ENCODE measurements around the gene AGBL1.
"Not testable (repeated sequence)": the region's sequence is repeated elsewhere in the genome, so short reads cannot be mapped to it uniquely, and the experiment has no call there.

Gene AGBL1

DNA sequence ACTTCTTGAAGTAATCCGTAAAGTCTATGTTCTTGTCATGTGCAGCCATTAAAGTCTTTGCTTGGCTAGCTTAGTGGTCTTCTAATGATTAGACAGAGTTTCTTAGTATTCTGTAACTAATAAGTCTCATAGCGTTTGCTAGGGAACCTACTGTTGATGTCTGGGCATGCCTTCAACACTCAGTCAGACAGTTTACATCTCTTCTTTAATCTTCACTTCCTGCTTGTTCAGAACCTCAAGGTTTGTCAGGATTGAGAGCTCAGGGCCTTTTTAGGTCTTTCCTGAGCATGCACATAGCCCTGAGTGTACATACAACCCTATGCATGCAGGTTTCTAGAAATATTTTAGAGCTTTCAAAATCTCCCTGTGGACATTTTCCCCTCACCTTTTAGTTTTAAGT is 426.3 kb downstream of the AGBL1 start:
- no peak for DNase-seq (ENCODE audit: low read depth, low spot score)

- DNase-seq (ENCODE audit: low read depth, low spot score), result no peak
These were observed 426.7 kb downstream of the AGBL1 start for GRCh38 chr15:86506401-86506800.

DNA sequence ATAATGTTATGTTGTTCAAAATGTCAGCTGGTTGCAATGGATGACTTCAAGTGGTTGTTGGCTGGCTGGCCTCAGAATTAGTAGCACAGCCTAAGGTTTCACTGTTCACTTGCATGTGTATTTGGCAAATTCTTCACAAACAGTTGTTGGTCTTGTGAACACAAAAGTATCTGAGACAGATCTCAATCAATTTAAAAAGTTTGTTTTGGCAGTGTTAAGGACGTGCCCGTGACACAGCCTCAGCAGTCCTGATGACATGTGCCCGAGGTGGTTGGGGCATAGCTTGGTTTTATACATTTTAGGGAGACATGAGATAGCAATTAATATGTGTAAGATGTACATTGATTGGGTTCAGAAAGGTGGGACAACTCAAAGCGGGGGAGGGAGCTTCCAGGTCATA is 436.0 kb downstream of the AGBL1 start:
- no peak for DNase-seq (ENCODE audit: low read depth, low spot score)

DNA sequence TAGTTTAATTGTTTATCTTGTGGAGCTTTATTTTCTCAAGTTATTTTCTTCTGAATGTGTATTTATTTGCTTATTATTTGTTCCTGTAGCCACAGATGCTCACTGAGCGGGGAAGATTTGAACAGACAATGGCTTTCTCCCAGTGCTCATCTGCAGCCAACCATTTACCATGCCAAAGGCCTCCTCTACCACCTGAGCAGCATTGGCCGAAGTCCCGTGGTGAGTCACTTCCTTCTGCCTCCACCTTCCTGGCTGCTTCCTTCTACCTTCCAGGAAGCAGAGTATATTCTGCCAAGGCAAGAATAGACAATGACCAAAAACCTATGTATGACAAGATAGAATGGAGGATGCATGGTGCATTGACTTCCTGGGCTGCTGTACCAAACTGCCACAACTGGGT is 443.1 kb downstream of the AGBL1 start:
- no peak for DNase-seq (ENCODE audit: low read depth, low spot score)

DNA sequence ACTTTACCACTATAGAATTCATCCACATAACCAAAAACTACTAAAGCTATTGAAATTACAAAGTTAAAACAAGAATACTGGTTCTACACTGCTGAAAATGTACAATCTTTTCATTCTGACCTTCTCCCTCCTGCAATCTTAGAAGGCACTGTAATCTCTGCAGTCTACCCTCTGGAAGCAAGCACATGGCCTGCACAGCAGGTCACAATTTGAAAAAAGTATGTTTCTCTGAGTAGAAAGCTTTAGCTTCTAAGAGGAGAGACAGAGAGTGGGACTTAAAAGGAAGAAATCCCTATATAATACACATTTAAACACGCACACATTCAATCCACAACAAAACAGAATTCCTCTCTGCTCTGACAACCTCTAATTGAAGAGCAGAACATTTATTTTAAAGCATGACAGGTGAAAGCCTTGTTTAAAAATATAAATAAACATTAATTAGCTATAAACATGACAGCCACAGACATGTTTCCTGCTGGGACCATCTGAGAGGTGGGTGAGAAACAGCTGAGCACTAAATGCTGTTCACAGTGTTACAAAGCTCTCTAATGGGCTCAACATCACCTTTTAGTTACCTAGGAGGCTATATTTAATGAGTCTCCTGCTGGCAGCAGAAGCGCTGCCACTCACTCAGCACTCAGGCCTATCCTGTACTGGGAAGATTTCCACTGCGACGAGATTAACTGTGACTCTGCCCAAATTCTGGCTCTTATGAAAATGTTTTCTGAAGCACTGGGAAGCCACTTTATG is 447.4 kb downstream of the AGBL1 start:
- no peak for DNase-seq (ENCODE audit: low read depth, low spot score)

DNA sequence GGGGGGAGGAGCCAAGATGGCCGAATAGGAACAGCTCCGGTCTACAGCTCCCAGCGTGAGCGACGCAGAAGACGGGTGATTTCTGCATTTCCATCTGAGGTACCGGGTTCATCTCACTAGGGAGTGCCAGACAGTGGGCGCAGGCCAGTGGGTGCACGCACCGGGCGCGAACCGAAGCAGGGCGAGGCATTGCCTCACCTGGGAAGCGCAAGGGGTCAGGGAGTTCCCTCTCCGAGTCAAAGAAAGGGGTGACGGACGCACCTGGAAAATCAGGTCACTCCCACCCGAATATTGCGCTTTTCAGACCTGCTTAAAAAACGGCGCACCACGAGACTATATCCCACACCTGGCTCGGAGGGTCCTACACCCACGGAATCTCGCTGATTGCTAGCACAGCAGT is 448.4 kb downstream of the AGBL1 start:
- DNase-seq (ENCODE audit: low read depth, low spot score), result not testable (repeated sequence)

DNA sequence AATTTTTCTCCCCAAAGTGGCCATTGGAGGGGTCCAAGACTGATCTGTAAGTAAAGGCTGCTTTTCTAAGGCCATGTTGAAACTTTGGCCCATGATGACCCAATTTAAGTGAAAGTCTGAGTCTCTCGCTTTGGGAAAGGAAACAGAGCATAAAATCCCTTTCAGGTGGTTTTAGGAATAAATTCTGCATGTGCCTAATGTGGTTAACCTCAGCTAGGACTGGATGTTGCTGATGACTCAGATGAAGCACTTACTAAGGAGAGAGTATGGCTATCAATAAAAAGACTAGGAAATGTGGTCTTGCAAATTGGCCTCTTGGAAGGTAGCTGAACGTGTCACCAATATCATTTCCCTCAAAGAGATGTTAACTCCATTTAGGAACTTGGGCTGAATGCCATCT is 458.5 kb downstream of the AGBL1 start:
- no peak for DNase-seq (ENCODE audit: low read depth, low spot score)

DNA sequence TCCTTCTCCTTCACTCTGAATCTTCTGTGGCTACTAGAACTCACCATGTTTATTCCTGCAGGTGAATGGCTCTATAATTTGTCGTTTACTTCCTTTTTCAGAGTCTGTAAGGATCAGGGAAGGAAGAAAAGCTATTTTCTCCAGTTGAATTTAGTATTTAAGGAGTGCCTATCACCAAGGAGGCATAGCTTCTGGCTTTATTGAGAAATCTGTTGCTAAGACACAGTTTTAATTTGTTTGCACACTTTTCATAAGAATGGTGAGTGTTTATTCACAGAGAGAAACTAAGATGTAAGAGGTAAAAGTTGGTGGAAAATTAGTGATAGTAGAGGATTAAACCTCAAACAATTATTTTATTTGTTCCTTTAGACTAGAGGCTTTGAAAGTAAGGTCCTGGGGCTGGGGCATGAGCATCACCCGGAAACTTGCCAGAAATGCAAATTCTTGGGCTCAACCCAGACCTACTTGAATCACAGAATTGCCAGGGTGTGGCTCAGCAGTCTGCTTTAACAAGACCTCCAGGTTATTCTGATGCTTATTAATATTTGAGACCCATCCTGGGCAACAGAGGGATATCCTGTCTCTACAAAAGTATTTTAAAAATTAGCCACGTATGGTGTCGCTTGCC is 461.3 kb downstream of the AGBL1 start:
- DNase-seq (ENCODE audit: low read depth, low spot score), result no peak

DNA sequence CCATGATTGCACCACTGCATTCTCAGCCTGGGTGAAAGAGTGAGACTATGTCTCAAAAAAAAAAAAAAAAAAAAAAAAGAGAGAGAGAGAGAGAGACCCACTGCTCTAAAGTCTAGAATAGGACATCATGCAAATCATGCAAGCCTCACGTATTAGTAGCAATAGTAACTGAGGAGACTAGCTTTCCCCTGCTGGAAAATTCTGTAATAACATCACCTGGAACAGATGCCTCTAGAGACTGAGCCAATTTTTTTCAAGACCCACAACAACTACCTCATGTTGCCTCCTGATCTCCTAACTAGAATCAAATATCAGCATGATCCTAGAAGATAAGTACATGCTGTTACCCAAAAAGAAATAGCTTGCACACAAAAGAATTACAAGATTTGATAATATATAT is 461.9 kb downstream of the AGBL1 start:
- DNase-seq (ENCODE audit: low read depth, low spot score), result no peak

DNA sequence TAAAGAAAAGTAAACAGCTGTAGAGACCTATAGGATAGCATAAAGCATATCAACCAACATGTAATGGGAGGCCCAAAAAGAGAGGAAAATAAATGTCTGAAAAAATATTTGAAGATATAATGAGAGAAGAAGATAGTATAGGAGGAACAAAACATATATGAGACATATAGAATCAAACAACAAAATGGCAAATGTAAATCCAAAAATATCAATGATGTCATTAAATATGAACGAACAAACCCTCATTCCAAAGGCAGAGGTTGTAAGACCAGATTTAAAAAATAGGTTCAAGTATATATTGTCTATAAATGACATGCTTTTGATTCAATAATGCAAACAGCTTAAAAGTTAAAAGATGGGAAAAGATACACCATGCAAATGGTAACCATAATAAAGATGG is 470.4 kb downstream of the AGBL1 start:
- no peak for DNase-seq (ENCODE audit: low read depth, low spot score)

DNA sequence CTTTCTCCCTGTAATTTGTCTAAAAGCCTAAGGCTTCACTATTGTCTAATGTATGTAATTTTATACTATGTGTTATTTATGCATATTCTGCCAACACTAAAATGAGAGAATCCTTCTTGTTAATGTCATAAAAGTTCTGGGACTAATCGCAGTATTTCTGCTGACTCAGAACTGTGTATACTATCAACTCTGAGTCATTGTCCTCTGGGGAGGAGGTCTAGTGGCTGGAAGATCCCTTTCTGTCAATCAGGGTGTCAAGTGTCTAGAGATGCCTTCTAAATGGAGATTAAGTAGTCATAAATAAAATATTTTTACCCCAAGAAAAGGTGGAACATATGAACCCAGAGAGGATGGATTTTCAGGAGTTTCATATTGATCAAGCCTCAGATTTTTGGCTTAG is 473.4 kb downstream of the AGBL1 start:
- DNase-seq (ENCODE audit: low read depth, low spot score), result no peak

DNA sequence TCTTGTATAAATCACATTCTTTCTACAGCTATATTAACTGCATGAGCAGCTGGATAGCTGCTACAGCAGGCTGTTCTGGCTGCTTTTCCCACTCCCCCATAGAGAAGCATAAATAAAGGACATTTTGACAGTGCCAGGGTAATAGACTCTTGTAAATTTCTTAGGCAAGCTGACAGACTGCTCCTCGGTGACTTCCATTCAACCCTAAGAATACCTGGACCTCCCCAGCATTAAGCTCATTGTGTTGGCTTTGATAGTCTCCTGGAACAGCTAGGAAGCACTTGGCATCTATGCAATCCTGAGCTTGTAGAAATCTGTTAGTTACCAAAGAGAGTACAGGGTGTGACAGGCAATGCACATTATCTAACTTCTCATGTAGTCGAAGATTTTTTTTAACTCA is 475.4 kb downstream of the AGBL1 start:
- DNase-seq (ENCODE audit: low read depth, low spot score), result no peak

GRCh38 chr15:86555939-86556338 is 476.3 kb downstream of the AGBL1 start:
- no peak for DNase-seq (ENCODE audit: low read depth, low spot score)

GRCh38 chr15:86556396-86557017 is 476.8 kb downstream of the AGBL1 start:
- DNase-seq (ENCODE audit: low read depth, low spot score), result no peak

DNA sequence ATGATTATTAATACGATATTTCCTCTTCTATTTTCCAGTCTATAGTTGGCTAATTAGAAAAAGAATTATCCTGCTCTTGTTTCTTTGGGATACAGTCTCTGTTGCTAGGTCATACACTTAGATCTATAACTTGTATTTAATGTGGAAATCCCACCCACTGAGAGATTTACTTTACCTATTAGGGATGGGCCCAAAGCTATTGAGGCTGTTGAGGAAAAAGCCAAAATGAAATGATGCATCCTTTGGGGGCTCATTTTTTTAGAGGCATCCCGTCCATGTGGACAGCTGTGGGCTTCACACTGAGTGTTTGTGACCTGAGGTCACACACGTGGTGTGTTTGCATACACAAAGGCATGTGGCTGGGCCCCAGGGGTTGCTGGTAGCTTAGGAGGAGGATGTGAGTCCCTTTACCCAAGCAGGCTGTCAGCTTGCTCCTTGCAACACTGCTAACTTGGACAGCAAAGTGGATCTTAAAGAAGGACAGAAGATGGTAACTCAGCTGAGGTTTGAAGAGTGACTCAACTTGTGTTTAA is 477.4 kb downstream of the AGBL1 start:
- no peak for DNase-seq (ENCODE audit: low read depth, low spot score)

DNA sequence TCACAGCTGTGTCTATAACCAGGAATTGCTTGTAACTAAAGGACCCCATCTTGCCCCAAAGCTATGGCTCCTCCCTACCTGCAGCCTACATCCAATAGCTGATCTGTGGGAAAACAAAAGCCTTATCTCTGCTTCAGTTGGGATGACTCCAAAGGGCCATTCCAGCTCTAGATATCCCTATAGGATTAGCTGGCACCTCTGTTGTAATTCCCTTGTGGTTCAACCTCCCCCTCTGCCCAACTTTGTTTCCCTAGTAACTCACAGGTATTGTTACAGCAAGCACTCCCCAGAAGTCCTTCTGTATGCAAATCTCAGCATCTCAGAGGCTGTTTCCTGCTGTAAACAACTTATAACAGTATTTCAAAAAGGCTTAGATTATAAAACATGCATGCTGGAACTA is 478.6 kb downstream of the AGBL1 start:
- DNase-seq (ENCODE audit: low read depth, low spot score), result no peak

GRCh38 chr15:86558686-86559085 is 479.0 kb downstream of the AGBL1 start:
- no peak for DNase-seq (ENCODE audit: low read depth, low spot score)

DNA sequence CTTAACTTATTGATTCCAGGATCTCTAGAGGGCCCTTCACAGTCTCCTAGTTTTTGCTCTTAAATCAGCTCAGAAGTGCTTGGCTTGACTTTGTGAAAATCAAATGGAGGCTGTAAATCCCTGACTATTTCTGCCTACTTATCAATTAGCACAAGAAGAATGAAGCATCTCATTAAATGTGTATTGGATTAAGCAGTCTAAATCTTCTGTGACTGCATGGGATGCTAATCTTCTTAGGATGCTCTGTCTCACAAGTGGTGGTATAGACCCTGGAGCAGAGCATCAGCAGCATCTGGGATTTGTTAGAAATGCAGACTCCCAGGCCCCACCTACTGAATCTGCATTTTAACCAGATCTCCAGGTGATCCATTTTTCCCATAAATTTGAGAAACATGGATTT is 488.7 kb downstream of the AGBL1 start:
- no peak for DNase-seq (ENCODE audit: low read depth, low spot score)

- no peak for DNase-seq (ENCODE audit: low read depth, low spot score)
These were observed 491.1 kb downstream of the AGBL1 start for GRCh38 chr15:86570738-86571137.

- DNase-seq (ENCODE audit: low read depth, low spot score), result no peak
These were observed 492.2 kb downstream of the AGBL1 start for GRCh38 chr15:86571873-86572272.

- no peak for DNase-seq (ENCODE audit: low read depth, low spot score)
These were observed 492.7 kb downstream of the AGBL1 start for GRCh38 chr15:86572368-86572841.

- no peak for DNase-seq (ENCODE audit: low read depth, low spot score)
These were observed 493.8 kb downstream of the AGBL1 start for GRCh38 chr15:86573476-86573875.

DNA sequence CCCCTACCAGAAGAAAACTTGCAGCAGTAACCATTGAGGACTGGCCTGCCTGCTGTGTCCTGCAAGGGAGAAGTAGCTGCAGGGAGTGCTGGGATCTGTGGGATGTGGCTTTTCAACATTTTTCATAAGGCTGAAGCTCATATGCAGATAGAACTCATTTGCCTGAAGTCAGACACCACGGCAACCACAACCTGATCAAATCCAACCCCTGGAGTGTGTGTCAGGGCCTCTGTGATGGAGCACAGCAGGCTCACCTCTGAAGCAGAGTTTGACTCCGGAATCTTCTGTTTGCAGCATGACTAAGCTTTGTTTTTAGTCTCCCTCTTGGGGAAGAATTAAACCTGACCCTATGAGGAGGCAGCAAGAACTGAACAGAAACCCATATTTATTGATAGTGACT is 508.7 kb downstream of the AGBL1 start:
- DNase-seq (ENCODE audit: low read depth, low spot score), result no peak

Data from smooth muscle cell of the brain vasculature (primary cell).